NK-92 (cell line): ENCODE measurements around the gene KAT2A.

Source experiments
- DNase-seq: peaks from one replicate; lab custom pipeline; 2025; ENCODE audit not compliant: unreplicated experiment; lab: John Stamatoyannopoulos, UW

Gene KAT2A

GRCh38 chr17:42065201-42065600 lies 56.0 kb downstream of the KAT2A start:
- DNase-seq: no peak
